Daoy (cell line): ENCODE measurements around the gene VEGFB. TPM values are rescaled to one million over a fixed set of nuclear protein-coding genes. Genes with fewer than 3 reads are reported as not detected.
A peak's percentile ranks its signal among the peaks of the same experiment; 100 is the strongest.

Experiments
- DNase-seq: peaks from one replicate; pipeline ENCODE4 v3.0.0-alpha.2; 2015; ENCODE audit warnings: low read depth
- total RNA-seq: library from RNA; depleted of rRNA; stranded (reverse); fragments of >200 nt; shearing (Covaris generic); gene quantifications from 2 replicates; pipeline ENCODE4 v1.2.3, GENCODE V29; 2014

The VEGFB gene
- total RNA-seq, 1 experiment from 2014 or later = 8.9 TPM

- no peak for DNase-seq
Observed at GRCh38 chr11:64210301-64211020, 23.9 kb upstream of the VEGFB start.

DNA sequence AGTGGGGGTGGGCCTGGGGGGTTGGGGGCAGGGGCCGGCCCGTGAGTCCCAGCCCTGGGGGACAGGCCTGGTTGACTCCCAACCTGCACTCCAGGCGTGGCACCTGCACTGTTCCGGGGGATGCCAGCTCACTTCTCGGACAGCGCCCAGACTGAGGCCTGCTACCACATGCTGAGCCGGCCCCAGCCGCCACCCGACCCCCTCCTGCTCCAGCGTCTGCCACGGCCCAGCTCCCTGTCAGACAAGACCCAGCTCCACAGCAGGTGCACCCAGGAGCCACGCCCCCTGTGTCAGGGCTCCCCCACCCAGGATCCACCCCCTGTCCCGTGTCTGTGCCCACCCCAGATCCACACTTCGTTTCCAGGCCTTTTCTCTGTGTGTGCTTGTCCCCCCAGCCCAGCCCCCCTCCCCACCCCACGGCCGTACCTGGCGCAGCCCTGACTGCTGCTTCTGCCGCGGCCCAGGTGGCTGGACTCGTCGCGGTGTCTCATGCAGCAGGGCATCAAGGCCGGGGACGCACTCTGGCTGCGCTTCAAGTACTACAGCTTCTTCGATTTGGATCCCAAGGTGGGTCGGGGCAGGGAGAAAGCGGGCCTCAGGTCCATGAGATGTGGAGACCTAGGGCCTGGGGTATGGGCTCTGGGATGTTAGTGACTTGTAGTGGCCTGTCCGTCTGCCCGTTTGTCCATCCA, 23.1 kb upstream of the VEGFB start:
- no peak for DNase-seq

- DNase-seq = no peak
Observed at GRCh38 chr11:64216879-64217278, 17.5 kb upstream of the VEGFB start.

DNA sequence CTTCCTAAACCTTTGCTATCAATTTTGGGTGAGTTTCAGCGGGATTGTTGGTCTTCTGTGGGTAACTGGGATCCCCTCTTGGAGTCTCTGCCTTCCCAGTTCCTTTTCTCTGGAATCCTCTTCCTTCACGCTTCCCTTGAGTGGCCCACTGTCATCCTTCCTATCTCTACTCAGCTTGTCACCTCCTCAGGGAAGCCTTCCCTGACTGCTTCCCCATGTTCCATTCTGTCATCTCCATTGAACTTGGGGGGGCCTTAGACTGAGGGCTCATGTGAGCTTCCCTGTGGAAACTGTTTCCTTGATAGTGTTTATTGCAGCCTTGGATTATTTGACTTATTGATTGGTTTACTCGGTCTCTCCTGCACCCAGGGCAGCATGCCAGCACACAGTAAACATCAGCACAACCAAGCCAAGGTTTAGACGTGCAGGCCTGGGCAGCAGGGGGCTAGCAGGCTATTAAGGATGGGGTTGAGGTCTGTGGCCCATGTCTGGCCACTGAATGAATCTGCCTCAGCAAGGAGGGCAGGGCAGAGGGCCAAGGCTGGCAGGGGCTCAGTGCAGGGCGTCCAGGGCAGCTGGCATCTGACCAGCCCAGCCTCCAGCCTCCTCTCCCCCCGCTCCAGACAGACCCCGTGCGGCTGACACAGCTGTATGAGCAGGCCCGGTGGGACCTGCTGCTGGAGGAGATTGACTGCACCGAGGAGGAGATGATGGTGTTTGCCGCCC, 15.6 kb upstream of the VEGFB start:
- no peak for DNase-seq

GRCh38 chr11:64219354-64219684, 15.1 kb upstream of the VEGFB start:
- DNase-seq = no peak

DNA sequence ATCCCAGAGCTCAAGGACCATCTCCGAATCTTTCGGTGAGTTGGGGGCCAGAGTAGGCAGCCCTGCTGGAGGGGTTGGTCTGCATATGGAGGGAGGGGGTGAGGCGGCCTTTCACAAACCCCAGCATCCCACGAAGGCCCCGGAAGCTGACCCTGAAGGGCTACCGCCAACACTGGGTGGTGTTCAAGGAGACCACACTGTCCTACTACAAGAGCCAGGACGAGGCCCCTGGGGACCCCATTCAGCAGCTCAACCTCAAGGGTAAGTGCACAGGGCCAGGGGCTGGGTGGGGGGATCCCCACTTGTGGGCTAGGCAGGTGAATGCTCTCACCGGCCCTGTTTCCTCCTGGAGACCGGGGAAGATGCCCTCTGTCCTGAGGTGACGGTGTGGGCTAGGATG, 14.6 kb upstream of the VEGFB start:
- no peak for DNase-seq

DNA sequence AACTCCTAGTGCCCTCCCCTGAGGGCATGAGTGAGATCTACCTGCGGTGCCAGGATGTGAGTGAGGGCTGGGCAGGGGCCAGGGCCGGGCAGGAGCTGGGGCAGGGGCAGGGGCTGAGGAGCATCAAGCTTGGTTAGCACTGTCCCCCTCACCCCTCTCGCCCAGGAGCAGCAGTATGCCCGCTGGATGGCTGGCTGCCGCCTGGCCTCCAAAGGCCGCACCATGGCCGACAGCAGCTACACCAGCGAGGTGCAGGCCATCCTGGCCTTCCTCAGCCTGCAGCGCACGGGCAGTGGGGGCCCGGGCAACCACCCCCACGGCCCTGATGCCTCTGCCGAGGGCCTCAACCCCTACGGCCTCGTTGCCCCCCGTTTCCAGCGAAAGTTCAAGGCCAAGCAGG, 14.1 kb upstream of the VEGFB start:
- no peak for DNase-seq

DNA sequence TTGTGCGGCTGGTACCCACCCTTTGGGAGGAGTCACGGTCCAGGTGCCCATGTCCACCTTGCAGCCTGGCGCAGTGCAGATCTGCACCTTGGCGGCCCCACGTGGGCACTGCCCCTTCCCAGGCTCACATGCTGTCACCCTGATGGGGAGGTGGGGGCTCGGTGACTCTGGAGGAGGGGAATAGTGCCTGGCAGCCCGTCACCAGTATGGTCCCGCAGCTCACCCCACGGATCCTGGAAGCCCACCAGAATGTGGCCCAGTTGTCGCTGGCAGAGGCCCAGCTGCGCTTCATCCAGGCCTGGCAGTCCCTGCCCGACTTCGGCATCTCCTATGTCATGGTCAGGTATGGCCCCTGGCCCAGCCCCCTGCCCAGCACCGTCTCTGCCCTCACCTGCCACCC, 13.6 kb upstream of the VEGFB start:
- DNase-seq = no peak

DNA sequence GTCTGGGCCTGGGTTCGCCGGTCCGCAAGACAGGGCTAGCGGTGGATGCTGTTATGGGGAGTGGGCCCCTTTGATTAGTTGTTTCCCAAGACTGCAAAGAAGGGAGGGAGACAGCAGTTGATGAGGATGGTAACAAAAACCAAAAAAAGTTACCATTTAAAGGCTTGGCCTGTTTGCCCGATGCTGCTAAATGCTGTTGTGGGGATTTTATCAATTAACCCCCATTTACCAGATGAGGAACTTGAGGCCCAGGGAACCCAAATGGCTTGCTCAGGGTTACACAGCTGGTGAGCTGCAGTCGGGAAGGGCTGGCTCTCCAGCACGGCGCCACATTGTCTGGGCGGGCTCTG, 11.8 kb upstream of the VEGFB start:
- no peak for DNase-seq

- no peak for DNase-seq
Observed at GRCh38 chr11:64223001-64223651, 11.3 kb upstream of the VEGFB start.

DNA sequence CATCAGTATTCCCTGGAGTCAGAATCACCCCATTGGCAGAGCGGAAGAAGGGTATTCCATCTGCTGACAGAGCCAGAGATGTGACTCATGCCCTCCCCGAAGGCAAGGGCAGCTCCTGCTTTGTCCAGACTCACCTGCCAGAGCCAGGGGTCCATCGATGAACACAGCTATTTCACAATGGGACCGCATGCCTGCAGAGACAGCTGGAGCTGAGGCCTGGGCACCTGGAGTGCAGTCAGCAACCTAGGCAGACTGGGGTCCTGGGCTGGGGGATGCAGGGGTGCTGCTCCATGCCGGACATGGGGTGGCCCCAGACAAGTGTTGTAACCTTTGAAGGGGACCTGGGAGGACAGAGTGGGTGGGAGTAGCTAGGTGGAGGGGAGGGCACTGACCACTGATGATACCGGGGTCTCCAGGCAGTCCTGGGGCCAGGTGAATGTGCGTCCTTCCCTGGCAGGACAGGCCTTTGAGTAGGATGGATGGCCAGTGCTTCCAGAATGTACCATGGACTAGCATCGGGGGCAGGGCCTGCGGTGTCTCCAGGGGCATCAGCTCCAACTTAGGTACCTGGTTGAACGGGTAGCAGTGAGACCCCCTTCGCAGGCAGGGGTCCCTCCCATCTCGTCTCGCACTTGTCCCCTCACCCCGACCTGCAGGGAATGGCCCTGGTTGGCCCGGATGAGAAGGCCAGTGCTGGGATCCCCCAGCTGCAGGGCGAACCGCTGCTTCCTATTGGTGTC, 10.1 kb upstream of the VEGFB start:
- DNase-seq = peak; percentile 76

DNA sequence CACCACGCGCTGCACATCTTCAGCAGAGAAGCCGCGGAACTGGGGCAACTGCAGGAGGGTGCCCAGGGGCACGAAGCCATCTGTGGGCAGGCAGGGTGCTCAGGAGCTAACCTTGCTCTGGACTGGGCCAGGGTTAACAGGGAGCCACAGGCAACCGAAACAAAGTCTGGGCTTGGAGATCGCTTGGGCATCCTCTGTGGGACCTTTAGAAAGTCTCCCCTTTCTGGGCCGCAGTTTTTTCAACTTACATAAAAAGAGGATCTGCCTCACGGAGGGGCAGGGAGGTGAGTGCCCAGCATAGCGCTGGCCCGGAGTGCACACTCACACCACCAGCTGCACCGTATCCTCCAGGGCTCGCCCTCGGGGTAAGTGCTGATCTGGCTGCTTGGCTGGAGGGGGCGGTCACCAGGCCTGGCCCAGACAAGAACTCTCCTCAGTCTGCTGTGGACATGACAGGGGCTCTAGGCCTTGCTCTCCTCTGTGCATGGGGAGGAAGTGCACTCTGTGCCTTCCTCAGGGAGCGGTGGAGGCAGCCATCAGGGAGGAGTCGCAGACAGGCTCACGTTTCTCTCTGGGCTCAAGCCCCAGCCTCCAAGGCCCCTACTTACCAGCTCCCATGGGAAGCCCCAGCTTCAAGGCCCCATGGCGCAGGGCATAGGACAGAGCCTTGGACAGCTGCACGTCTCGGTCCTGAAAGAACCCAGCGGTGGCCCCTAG, 9.3 kb upstream of the VEGFB start:
- DNase-seq = no peak

DNA sequence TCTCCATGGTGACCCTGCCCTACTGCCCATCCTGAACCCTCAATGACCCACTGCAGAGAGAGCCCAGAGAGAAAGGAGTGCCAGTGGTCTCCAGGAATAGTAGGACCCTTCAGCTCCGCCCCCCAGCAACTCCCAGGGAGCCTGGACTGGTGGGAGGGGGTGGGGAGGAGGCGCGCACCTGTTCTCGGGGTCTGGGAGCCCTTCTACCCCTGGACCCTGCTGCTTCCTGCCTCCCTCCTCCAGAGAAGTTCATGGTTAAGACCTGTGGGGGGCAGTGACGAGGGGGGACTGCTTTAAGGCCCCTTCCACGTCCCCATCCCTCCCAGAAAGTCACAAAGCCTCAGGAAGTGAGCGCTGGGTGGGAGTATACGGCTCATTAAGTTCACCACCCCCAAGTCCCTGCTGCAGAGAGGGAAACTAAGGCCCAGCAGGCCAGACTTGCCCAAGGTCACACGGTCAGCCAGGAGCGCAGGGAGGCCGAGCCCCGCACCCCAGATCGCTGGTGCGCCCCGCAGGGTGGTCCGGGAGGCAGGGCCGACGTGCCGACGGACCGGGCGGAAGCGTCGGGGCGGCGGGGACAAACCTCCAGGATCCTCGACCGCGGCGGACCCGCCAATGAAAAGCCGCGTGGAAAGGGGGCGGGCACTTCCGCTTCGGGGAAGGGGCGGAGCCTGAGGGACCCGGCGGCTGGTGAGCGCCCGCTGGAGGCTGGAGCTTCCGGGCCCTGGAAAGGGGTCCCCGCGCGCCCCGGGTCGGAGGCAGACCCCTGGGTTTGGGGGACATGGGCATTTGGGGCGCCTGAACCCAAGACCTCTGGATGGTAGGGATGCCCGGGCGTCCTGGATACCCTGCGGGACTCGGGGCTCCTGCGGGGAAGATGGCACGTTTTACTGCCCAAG, 8.5 kb upstream of the VEGFB start, which contains the start of the genes NUDT22 and TRPT1:
Gene NUDT22, plus strand, starts transcription at position 667 of the 899 bp plus-strand sequence. CDS start 379 bp downstream, outside the sequence.
Gene TRPT1, minus strand, starts transcription at position 579 of the 899 bp plus-strand sequence. Its CDS starts 326 bp downstream, at position 253.
- peak; percentile 88 for DNase-seq

DNA sequence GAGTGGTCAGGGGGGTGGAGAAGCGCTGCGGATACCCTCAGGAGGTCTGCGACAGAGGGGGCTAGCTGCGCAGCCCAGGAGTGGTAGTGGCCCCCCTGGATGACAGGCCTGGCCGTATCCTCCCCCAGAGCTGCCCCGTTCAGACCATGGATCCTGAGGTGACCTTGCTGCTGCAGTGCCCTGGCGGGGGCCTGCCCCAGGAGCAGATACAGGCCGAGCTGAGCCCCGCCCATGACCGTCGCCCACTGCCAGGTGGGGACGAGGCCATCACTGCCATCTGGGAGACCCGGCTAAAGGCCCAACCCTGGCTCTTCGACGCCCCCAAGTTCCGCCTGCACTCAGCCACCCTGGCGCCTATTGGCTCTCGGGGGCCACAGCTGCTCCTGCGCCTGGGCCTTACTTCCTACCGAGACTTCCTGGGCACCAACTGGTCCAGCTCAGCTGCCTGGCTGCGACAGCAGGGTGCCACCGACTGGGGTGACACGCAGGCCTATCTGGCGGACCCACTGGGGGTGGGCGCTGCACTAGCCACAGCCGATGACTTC, 7.8 kb upstream of the VEGFB start:
- DNase-seq = peak; percentile 48

DNA sequence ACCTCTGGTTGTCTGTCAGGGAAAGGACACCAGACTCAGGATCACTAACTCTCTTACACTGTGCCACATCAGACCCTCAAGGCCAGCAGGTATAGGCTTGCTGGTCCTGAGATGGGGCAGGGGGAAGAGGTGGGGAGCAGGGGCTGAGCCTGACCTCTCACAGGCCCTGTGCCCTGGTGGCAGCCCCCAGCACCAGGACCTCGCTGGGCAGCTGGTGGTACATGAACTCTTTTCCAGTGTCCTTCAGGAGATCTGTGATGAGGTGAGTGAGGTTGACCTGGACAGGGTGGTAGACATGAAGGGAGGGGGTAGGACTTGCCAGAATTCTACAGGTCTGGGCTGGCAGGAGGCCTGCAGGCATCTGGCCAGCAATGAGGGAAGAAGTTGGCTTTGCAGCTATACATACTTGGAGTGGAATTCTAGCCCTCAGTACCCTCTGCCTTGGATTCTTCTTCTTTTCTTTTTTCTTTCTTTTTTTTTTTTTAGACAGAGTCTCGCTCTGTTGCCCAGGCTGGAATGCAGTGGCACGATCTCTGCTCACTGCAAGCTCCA, 6.9 kb upstream of the VEGFB start:
- no peak for DNase-seq

DNA sequence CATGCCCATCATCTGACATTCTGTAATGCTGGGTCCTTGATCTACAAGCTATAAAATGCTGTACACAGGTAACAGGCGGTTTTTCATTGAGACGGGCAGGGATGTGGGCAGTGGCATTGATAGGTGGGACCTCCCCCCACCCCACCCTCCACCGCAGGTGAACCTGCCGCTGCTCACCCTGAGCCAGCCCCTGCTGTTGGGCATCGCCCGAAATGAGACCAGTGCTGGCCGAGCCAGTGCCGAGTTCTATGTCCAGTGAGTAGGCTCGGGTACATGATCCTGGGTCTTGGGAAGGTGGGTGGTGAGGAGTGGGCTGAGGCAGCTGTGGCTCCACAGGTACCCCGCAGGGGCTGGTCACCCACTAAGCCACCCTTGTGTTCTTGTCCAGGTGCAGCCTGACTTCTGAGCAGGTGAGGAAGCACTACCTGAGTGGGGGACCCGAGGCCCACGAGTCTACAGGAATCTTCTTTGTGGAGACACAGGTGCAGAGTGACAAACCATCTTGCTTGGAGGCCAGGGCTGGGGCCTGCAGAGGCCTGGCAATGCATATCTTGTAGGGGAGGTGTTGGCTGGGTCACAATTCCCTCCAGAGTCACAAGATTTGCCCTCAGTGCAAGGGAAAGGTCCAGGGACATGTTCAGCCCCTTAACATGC, 5.2 kb upstream of the VEGFB start:
- no peak for DNase-seq

GRCh38 chr11:64229744-64230170, 4.6 kb upstream of the VEGFB start:
- no peak for DNase-seq

GRCh38 chr11:64230171-64230984, 4.0 kb upstream of the VEGFB start, which contains the start of gene DNAJC4:
TSS of gene DNAJC4 (plus strand) at chr11:64230548. CDS start at chr11:64230855, 307 bp downstream.
- DNase-seq = peak; percentile 93
